Measurements from ENCODE around the gene ITGB2.
"Not testable (repeated sequence)": the region's sequence is repeated elsewhere in the genome, so short reads cannot be mapped to it uniquely, and the experiment has no call there.

Gene ITGB2

DNA sequence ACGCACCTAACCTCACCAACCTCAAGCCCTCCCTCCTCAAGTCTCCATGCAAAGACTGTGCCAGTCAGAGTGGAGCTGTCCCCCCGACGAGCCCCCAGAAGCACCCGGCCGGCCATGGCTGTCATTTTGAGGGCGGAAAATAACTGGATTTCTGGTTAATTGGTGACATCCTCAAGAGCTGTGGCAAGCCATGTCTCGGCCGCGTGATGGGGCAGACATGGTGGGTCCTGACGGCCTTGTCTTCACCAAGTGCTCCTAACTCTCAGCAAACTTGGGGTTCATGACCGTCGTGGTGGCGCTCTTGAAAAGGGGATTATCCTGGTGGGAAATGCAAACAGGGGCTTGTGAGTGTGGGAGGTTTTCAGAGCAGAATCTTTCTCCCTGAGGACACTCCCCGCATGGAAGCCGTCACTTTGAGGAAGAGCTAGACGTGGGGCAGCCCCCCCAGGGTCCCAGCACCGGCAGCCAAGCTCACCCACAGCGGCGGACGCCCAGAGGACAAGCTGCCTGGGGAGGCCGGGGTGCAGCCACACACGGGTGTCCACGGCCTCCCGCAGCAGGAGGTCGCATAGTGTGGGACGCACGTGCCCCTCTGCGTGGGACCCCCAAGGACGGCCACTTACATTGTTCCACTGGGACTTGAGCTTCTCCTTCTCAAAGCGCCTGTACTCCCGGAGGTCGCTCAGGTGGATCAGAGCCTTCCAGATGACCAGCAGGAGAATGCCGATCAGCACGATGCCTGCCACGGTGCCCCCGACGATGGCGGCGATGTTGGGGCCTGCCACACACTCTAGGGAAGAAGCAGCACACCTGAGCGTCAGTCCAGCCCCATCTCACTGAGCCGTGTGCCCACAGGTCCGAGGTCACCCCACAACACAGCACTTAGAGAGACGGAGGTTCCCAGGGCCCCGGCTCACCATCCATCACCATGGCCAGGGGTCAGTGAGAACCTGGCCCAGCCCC, 34.3 kb downstream of the ITGB2 start:
- TF ChIP-seq, protein P1, sequence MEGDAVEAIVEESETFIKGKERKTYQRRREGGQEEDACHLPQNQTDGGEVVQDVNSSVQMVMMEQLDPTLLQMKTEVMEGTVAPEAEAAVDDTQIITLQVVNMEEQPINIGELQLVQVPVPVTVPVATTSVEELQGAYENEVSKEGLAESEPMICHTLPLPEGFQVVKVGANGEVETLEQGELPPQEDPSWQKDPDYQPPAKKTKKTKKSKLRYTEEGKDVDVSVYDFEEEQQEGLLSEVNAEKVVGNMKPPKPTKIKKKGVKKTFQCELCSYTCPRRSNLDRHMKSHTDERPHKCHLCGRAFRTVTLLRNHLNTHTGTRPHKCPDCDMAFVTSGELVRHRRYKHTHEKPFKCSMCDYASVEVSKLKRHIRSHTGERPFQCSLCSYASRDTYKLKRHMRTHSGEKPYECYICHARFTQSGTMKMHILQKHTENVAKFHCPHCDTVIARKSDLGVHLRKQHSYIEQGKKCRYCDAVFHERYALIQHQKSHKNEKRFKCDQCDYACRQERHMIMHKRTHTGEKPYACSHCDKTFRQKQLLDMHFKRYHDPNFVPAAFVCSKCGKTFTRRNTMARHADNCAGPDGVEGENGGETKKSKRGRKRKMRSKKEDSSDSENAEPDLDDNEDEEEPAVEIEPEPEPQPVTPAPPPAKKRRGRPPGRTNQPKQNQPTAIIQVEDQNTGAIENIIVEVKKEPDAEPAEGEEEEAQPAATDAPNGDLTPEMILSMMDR (IDR thresholded peaks at IDR 0.05; ENCODE audit: extremely low read depth, missing control alignments) = no peak
- DNase-seq (ENCODE audit: low spot score) = no peak

DNA sequence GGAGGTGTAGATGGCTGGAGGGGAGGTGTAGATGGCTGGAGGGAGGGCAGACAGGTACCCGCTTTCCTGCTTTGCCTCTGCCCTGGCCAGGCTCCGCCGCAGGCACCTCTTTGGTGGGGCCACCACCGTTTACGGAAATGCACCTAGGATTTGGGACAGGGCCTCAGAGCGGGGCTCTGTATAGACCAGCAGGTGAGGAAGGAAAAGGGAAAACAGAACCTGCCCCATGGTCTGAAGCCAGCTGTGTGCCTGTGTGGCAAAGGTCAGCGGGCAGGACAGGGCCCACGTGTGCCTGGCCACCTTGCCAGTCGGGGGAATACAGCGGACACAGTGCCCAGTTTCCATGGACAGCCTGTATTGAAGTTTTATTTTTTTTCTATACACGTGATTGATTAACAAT, 35.1 kb downstream of the ITGB2 start:
- TF ChIP-seq, protein P1 (IDR thresholded peaks at IDR 0.05; ENCODE audit: extremely low read depth, missing control alignments) = no peak

DNA sequence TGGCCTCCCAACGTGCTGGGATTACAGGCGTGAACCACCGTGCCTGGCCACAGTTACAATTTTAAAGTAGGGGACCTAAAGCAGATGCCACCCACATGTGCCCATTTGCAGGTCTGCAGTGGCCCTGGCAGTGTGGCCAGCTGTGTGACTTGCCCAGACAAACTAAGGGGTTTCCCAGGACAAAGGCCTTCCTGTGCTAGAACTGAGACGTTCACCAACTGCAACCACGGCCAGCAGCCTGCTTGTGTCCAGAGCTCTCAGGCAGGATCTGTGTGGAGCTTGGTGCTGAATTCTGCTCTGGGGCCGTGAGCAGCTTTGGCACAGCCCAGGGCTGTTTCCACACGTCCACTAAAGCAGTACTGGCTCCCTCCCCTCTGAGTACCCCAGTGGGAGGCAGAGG, 36.6 kb downstream of the ITGB2 start:
- TF ChIP-seq, protein P1 (IDR thresholded peaks at IDR 0.05; ENCODE audit: extremely low read depth, missing control alignments) = no peak
- DNase-seq (ENCODE audit: low spot score) = no peak

More for the DNA sequence above, 35.1 kb downstream of the ITGB2 start:
- no peak for DNase-seq (ENCODE audit: low spot score)

DNA sequence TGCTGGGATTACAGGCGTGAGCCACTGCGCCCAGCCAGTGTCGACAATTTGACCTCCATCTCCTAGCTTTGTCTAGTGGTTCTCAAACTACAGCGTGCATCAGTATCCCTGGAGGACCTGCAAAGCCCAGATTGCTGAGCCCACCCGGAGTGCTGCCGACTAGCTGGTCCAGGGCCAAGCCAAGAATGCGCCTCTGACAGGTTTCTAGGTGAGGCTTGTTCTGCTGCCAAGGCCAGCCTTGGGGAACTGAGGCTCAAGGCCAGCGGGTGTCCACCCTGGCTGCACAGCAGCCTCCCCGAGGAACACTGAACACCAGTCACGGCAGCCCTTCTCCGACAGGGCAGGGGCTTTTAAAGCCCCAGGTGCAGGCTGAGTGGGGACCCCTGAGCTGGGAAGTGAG, 37.4 kb downstream of the ITGB2 start:
- TF ChIP-seq, protein P1 (IDR thresholded peaks at IDR 0.05; ENCODE audit: extremely low read depth, missing control alignments) = no peak
- no peak for DNase-seq (ENCODE audit: low spot score)

DNA sequence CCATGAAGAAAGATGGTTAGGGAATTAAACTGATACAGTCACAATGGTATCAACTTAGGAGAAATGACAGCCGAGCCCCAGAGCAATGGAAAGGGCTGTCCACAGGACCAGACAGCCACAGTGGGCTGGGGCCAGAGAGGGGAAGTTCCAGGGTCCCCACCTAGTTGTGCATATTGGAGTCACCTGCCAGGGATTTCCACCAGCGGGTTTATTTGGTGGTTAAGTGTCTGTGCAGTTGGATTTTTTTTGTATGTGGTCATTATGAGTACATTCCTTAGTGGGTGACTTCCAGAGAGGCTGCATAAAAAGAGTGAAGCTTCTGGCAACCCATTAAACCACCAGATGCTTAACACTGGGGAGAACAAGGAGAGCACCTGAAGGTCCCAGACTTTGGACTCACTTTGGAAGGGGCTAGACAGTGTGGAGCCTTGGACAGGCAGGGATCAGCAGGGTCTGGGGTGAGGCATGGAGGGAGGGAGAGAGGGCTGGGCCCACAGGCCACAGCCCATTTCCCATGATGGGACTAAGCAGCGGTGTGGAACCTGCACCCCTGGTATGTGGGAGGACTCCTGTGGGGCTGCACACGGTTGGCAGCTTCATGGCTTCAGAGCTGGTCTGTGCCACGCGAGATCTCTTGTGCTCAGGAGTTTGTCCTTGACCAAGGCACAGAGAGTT, 39.4 kb downstream of the ITGB2 start:
- DNase-seq (ENCODE audit: low spot score) = no peak
- TF ChIP-seq, protein P1 (IDR thresholded peaks at IDR 0.05; ENCODE audit: extremely low read depth, missing control alignments) = no peak

DNA sequence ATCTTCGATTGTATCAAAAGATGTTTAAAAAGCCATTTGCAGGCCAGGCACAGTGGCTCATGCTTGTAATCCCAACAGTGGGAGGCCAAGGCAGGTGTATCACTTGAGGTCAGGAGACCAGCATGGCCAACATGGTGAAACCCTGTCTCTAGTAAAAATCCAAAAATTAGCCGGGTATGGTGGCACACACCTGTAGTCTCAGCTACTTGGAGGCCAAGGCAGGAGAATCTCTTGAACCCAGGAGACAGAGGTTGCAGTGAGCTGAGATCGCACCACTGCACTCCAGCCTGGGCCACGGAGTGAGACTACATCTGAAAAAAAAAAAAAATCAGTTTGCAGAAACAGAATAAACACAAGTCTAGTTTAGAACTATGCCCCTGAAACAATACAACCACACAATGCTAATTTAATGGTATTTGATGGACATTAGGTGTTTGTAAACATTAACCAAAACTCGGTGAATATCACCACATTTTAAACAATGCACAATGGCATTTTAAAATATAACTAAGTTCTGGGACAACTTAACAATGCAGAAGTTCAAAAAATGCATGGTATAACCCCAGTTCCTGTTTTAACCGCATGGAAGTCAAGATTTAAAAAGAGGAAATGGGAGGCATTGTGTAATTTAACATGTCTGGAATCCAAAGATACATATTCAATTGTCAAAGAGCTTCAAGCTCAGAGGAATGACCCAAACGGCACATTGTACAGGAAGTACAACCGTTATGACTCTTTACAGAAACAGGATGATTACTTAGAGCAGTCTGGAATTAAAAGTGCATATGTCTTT, 40.1 kb downstream of the ITGB2 start:
- TF ChIP-seq, protein P1 (IDR thresholded peaks at IDR 0.05; ENCODE audit: extremely low read depth, missing control alignments) = no peak
- DNase-seq (ENCODE audit: low spot score) = no peak

DNA sequence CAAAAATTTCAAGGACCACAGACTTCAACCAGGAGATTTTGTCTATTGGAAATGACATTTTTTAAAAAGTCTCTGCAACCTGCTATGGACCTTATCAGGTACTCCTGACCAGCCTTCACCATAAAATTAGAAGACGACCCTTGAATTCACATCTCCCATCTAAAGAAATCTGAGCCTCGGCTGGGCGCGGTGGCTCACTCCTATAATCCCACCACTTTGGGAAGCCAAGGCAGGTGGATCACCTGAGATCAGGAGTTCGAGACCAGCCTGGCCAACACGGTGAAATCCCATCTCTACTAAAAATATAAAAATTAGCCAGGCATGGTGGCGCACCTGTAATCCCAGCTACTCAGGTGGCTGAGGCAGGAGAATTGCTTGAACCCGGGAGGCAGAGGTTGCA, 41.5 kb downstream of the ITGB2 start:
- DNase-seq (ENCODE audit: low spot score) = not testable (repeated sequence)

Data from GM20000 (cell line).